Nephron (organoid): Measurements from ENCODE around the gene KAT2B.
A peak's percentile ranks its signal among the peaks of the same experiment; 100 is the strongest.
"Not testable (repeated sequence)": the region's sequence is repeated elsewhere in the genome, so short reads cannot be mapped to it uniquely, and the experiment has no call there.

Experiments used
- H3K27ac Mint-ChIP-seq, 3 experiments: 2 replicates each; pipeline ENCODE4 v1.8.0; 2020; ENCODE audit warnings: mixed read lengths in 3 of 3, mild to moderate bottlenecking in 2 of 3, moderate library complexity in 1 of 3
- H3K27me3 Mint-ChIP-seq: 2 replicates; pipeline ENCODE4 v1.8.0; 2021; ENCODE audit warnings: low read depth, mild to moderate bottlenecking, moderate library complexity, mixed read lengths
- H3K36me3 Mint-ChIP-seq: 2 replicates; pipeline ENCODE4 v1.8.0; 2020; ENCODE audit warnings: low read depth, mixed read lengths
- H3K4me1 Mint-ChIP-seq: 2 replicates; pipeline ENCODE4 v1.8.0; 2020; ENCODE audit warnings: mixed read lengths
- H3K4me3 Mint-ChIP-seq, 3 experiments: 2 replicates each; pipeline ENCODE4 v1.8.0; 2020; ENCODE audit warnings: mild to moderate bottlenecking in 3 of 3, mixed read lengths in 3 of 3, moderate library complexity in 2 of 3
- H3K9me3 Mint-ChIP-seq: 2 replicates; pipeline ENCODE4 v1.8.0; 2020; ENCODE audit warnings: mixed read lengths
- CTCF ChIP-seq, 3 experiments: fragments of 200-600 bp; sonication (generic); IDR thresholded peaks; one replicate each; pipeline ENCODE4 v1.5.0; 2021; ENCODE audit warnings: antibody characterized with exemption in 3 of 3; ENCODE audit not compliant: unreplicated experiment in 3 of 3

The KAT2B gene

GRCh38 chr3:20012164-20012563 lies 28.1 kb upstream of the KAT2B start, which contains the start of gene PP2D1:
Gene PP2D1 (minus strand): TSS chr3:20012264. CDS start chr3:20012072, 192 bp downstream.
- no peaks in the 10 kb centered on the region for H3K9me3 Mint-ChIP-seq
- no peaks in the 10 kb centered on the region for H3K36me3 Mint-ChIP-seq
- H3K27me3 Mint-ChIP-seq, result peaks cover 3% of the 10 kb centered on the region
- no peak within 1 kb of the TSS for H3K4me3 Mint-ChIP-seq
- TF ChIP-seq CTCF (IDR thresholded peaks at IDR 0.05; ENCODE audit: unreplicated experiment in 3 of 3), result no peak
- H3K27ac Mint-ChIP-seq, result no peak within 1 kb of the TSS
- H3K4me1 Mint-ChIP-seq, result no peaks in the 10 kb centered on the region

GRCh38 chr3:20013396-20013795 lies 26.9 kb upstream of the KAT2B start:
- no peak overlapping the region for H3K27ac Mint-ChIP-seq
- no peak for TF ChIP-seq CTCF (IDR thresholded peaks at IDR 0.05; ENCODE audit: unreplicated experiment in 3 of 3)
- H3K9me3 Mint-ChIP-seq, result no peaks in the 10 kb centered on the region
- H3K4me1 Mint-ChIP-seq, result no peaks in the 10 kb centered on the region
- H3K27me3 Mint-ChIP-seq, result peaks cover 3% of the 10 kb centered on the region
- no peak overlapping the region for H3K4me3 Mint-ChIP-seq
- H3K36me3 Mint-ChIP-seq, result no peaks in the 10 kb centered on the region

DNA sequence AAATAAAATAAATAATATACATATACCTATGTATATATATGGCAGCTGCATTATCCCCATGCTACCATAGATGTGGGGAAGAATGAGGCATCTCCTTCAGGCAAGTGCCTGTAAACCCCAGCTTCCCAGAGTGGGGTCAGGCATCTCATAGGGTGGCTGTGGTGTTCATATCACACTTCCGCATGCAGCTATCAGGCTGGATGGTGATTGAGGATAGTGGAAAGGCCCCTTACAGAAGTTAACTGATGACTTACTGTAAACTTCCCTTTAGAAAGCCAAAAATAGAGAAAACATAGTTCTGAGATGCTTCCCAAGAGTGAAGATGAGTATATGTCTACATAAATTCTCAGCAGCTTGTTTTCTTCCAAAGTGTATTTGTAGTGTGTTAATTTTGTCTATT lies 24.7 kb upstream of the KAT2B start:
- H3K4me3 Mint-ChIP-seq, result no peak overlapping the region
- no peak for TF ChIP-seq CTCF (IDR thresholded peaks at IDR 0.05; ENCODE audit: unreplicated experiment in 3 of 3)
- peaks cover 3% of the 10 kb centered on the region for H3K27me3 Mint-ChIP-seq
- H3K27ac Mint-ChIP-seq, result no peak overlapping the region
- H3K9me3 Mint-ChIP-seq, result no peaks in the 10 kb centered on the region
- no peaks in the 10 kb centered on the region for H3K4me1 Mint-ChIP-seq
- H3K36me3 Mint-ChIP-seq, result no peaks in the 10 kb centered on the region

DNA sequence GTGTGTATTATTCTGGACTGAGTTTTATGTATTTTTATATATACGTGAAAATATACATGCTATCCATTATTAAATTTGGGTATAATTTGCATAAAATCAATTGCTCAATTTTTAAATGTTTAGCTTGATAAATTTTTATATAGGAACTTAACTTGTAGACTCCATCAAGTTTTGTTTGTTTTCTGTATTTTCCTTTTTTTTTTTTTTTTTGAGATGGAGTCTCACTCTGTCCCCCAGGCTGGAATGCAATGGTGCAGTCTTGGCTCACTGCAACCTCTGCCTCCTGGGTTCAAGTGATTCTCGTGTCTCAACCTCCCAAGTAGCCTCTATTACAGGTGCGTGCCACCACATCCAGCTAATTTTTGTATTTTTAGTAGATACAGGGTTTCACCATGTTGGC lies 24.2 kb upstream of the KAT2B start:
- not testable (repeated sequence) for H3K4me1 Mint-ChIP-seq, H3K36me3 Mint-ChIP-seq, H3K27ac Mint-ChIP-seq, H3K9me3 Mint-ChIP-seq, H3K27me3 Mint-ChIP-seq, H3K4me3 Mint-ChIP-seq

DNA sequence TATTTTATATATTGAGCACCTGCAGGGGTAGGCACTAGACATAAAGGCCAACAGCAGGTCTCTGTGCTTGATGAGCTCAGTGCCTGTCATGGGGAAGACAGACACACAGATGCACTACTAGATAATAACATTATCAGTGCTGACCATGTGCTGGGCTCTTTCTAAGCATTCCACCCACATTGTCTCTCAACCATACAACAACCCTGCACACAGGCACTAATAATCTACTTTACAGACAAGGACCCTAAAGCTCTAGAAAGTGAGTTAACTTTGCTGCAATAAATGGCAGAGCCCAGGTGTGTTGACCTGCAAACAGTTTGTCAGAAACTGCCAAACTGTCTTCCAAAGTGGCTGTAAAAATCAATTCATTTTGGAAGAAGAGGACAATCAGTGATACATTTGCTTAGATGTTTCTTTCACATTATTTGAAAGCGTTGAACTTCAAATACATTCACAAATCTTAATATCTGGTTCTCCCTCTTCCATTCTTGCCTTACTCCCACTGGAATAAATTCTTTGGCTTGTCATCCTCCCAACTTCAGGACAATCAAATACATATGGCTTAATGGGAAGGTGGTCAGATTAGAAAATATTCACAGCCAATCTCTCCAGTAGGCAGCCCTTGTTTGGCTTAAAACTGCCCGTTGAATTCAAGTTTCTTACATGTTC lies 17.2 kb upstream of the KAT2B start:
- no peaks in the 10 kb centered on the region for H3K36me3 Mint-ChIP-seq
- TF ChIP-seq CTCF (IDR thresholded peaks at IDR 0.05; ENCODE audit: unreplicated experiment in 3 of 3), result no peak
- H3K4me1 Mint-ChIP-seq, result peaks cover 10% of the 10 kb centered on the region
- no peaks in the 10 kb centered on the region for H3K9me3 Mint-ChIP-seq
- H3K4me3 Mint-ChIP-seq, result no peak overlapping the region
- peak overlapping the region; percentile 51 to 76 (median 64) for H3K27ac Mint-ChIP-seq
- H3K27me3 Mint-ChIP-seq, result no peaks in the 10 kb centered on the region

DNA sequence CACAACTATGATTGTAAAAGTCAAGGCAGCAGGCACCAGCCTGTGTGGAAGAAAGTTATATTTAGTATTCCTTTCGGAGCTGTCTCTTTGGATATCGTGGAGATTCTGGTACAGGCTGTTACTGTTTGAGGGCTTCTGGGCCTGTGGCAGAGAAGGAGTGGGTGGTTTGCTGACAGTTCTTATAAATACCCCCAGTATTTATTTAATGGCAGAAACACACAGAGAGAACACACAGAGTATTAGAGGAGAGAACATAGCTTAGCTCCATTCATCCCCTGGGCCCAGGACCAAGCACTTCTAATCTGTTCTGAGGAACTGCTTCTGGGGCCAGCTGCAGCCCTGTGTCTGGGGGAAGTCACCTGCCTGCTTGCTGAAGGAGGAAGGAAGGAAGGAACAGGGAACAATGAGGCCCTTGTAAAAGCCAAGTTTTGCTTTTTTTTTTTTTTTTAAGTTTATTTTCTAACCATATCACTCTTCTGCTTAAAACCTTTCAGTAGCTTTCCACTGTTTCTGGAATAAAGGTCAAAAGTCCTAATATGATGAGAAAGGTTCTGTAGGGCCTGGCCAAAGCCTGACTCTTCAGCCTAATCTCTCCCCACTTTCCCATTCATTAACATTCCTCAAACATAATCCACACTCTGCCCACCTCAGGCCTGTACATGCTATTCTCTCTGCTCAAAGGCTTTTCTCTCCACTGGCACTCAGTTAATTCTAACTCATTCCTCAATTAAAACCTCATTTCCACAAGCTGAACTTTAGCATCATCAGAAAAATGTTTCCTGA lies 16.4 kb upstream of the KAT2B start:
- Mint-ChIP-seq H3K27me3 (no peaks in the 10 kb centered on the region), H3K36me3 (no peaks in the 10 kb centered on the region), H3K4me1 (peaks cover 10% of the 10 kb centered on the region), H3K4me3 (no peak overlapping the region), H3K27ac (peak overlapping the region; percentile 51 to 76 (median 64)), H3K9me3 (no peaks in the 10 kb centered on the region)
- no peak for TF ChIP-seq CTCF (IDR thresholded peaks at IDR 0.05; ENCODE audit: unreplicated experiment in 3 of 3)
